GDM1 (cell line): ENCODE results near the gene HDAC9.

Source experiments
- DNase-seq: peaks from one replicate; lab custom pipeline; 2025; lab: John Stamatoyannopoulos, UW

Gene HDAC9

DNA sequence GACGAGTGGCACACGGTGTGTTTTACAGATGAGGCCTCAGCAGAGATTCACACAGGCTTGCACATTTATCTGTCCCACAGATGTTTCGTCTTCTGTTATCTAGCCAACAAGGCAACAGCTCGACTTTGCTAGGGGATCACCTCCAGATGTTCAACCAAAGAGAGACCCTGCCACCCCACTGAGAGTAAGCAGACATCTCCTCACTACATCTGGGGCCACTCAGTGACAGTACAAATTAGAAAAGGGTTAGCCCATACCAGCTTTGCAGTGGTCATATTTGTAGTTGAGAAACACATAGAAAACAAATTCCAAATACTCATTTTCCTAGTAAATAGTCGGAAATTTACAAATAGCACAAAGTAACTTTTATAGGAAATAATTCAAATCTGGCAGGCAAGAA is 164.2 kb downstream of the HDAC9 start:
- no peak for DNase-seq

DNA sequence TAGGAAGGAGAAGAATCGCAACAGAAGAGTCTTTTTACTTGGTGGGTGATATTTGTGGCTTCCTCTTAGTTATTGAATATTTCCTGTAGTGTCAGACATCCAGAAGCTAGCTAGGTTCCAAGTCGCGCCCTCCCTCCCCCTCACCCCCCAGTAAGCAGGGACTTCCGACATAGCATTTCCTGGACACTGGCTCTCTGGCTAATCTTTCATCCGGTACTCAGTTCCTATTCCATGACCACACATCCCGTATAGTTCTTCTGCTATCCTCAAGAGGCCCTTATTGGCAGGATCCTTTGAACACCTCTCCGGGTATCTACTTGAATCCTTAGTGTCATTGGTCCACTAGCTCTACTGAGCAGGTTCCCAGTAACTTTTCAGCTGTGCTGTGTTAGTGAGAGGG is 167.8 kb downstream of the HDAC9 start:
- no peak for DNase-seq

DNA sequence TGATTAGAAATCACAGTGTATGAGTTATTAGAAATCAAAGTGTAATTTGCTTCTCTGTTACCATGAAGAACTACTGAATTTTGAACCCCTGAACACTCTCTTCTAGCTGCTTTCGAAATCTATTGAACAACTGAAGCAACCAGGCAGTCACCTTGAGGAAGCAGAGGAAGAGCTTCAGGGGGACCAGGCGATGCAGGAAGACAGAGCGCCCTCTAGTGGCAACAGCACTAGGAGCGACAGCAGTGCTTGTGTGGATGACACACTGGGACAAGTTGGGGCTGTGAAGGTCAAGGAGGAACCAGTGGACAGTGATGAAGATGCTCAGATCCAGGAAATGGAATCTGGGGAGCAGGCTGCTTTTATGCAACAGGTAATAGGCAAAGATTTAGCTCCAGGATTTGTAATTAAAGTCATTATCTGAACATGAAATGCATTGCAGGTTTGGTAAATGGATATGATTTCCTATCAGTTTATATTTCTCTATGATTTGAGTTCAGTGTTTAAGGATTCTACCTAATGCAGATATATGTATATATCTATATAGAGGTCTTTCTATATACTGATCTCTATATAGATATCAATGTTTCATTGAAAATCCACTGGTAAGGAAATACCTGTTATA is 170.7 kb downstream of the HDAC9 start:
- DNase-seq = peak; percentile 62

DNA sequence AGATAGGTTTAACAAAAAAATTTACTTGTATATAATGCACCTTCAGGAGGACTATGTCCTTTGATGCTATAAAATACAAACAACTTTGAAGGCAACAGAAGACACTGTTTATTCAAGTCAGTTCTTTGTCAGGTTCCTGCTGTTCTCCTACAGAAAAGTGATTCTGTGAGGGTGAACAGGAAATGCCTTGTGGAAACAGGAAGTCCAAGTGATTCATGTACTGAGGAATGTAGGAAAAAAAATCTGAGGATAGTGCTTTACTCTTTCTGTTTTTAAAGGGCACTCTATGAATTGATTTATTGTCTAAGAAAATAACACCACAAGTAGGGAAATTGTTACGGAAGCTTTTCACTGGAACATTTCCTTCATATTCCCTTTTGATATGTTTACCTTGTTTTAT is 171.9 kb downstream of the HDAC9 start:
- DNase-seq = no peak

DNA sequence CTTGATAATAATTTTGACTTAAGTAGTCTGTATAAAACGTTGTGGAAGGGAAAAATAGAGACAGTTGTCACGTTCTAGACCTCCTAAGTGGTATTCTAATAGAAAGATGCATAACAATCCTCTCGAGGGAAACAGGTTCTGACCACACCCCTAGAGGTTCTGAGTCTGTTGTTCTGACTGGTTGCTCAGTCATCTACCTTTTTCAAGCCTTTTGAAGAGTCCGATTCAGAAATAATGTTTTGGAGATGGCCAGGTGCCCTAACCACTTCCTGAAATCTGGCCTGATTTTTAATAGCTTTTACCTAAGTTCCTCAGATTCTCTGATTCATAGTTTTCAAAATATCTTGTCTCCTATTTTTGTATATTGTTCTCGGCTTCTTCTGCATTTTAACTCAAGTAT is 175.6 kb downstream of the HDAC9 start:
- DNase-seq = no peak

DNA sequence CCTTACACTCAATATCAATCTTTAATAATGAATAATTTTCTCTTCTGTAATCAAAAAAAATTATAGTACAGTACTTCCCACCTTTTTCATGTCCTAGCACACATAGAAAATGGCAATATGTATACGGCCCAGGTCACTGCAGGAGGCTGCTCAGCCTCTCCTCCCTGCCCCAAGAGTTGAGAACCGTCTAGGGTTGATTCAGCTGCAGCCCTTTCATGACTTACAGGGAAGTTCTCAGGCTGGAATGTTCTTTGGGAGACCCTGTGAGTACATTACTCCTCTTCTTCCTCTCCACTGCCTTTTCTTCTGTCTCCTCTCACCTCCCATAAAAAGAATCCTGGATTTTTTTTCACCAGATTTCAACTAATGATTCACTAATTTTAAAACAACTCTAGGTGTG is 180.0 kb downstream of the HDAC9 start:
- no peak for DNase-seq

DNA sequence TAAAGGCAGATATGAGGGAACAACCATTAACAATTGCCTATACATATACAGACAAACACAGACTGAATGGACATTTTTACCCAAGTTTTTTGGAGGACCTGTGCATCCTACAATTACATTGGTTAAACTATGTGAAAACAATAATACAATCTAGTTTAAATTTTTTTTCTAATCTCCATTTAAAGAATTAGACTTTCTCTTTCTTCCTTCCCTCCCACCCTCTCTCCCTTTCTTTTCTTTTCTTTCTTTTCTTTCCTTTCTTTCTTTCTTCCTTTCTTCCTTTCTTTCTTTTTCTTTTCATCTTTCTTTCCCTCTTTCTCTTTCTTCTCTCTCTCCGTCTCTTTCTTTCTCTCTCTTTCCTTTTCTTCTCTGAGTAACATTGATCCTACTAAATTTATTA is 183.7 kb downstream of the HDAC9 start:
- no peak for DNase-seq

DNA sequence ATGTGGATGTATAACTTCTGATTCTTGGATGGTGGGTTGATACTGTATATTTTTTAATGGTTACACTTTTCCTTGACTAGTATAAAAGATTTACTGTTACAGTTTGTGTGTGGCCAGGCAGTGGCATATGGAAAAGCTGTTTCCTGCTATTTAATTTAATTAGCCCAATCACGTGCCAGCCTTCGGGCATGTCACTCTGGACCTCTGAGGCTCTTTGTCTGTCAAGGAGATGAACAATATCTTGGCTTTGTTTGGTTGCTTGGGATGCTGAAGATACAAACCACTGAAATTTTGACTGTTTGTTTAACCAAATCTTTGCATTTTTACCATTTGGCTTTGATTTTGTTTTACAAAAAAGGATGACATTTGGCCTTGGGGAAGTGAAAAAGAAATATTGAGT is 185.0 kb downstream of the HDAC9 start:
- no peak for DNase-seq

DNA sequence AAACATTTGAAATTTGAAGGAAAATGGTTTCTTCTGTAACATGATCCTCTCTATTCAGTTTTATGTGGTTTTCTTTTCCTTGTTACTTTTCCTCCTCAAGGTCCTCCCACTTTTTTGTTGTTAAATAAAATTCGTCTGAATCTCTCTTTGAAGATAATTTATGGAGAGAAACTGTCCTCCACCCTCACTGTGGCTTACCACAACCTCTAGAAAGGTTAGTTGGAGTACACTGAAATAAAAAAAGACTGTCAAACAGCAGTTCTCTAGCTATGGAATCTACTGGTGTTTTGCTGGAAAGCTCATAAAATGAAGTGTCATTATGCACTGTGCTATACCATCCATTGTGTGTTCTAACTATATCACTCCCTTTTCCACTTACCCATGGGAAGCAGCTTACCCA is 189.4 kb downstream of the HDAC9 start:
- no peak for DNase-seq

DNA sequence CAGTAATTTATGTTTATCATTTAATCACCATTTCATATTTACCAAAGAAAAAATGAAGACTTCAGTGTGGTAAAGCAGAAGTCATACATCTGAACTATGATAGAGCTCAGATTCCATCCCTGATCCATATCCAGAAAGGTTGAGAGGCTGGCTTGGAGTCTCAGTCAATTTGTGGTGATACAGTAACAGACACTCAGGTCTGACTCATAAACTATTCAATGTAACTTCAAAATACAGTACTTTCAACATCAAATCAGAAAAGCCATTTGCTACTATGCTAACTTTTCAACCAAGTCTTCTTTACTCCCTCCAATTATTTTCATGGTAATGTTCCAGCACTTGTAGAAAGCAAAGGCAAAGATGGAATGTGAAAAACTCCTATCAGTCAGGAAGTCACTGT is 190.4 kb downstream of the HDAC9 start:
- no peak for DNase-seq

DNA sequence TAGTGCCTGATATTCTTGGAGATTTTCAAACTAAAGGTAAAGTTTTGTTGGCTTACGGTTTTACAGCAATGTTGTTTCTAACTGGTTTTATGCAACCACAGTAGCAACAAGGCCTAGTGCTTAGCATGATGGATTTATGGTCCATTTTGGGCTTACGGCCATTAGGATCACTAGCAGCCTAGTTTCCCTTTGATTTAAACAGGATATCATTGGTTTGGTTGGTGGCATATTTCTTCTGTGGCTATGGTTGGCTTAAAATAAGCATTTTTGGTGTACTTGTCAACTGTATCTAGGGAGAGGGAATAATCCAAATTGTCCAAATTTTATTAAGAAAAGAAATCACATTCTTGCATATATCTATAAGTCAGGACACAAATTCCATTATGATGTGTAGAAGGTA is 194.0 kb downstream of the HDAC9 start:
- no peak for DNase-seq

DNA sequence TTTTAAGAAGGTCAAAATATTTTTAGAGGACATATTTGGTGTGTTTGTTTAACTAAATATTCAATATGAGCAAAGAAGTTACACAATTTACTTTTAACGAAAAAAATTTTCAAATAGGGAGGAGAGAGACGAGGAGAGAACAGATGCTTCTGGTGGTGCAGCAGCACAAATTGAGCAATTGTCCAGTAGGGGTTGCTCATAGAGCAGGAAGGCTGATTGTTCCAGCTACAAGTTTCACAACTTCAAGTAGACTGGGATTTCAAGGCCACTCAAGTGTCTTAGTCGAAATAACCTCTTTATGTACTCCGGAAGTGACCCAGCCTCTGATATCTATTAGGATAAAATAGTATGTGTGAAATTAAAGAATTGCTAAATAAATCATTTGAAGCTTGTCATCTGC is 197.9 kb downstream of the HDAC9 start:
- no peak for DNase-seq

DNA sequence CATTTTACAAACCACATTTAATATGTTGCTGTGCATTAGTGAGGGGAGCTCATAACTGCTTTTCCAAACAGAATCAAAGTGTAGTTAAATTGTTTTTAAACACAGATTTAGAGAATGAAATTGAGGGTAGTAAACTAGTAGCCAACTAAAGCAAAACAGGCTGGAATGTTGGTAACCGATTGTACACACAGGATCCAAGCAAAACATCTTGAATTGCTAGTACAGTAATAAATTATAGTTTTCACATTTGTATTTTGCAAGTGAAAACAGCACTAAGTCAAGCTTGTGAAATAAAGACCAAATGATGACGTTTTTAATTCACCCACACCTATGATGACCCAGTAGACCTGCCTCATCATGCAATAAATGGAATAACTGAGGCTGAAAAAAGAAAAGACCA is 198.3 kb downstream of the HDAC9 start:
- no peak for DNase-seq

DNA sequence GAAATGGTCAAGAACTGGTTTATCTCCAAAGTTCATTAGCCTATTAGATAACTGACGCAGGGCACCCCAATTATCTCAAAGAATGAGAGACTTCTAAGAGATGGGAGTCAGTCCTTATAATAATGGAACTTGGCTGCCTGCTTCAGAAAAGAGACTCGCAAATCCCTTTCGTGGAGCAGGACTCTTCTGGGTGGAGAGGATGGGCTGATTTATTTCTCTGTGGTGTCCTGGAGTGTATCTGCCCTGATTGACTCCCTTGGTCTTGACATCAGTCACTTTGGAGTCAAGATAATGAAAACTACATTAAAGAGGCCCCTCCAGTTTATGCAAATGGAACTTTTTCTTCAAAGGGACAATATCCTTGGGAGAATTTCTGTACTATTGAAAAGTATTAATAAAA is 198.9 kb downstream of the HDAC9 start:
- DNase-seq = no peak

DNA sequence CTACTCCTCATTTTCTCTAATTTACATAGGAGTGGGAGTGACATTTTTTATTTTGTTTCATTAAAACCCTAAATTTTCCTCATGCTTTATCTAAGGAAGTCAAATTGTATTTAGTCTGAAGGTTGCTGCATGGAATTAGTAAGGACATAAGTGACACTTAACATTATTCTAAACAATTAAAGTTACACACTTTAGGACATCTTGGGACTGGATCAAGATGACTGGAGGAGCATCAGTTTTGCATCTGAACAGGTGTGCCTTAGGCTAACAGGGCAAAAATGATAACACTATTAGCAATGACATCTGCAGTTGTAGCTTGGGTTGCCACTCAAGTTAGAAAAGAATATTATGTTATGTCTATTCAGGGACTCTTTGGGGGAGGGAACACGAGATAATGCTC is 199.4 kb downstream of the HDAC9 start:
- no peak for DNase-seq

DNA sequence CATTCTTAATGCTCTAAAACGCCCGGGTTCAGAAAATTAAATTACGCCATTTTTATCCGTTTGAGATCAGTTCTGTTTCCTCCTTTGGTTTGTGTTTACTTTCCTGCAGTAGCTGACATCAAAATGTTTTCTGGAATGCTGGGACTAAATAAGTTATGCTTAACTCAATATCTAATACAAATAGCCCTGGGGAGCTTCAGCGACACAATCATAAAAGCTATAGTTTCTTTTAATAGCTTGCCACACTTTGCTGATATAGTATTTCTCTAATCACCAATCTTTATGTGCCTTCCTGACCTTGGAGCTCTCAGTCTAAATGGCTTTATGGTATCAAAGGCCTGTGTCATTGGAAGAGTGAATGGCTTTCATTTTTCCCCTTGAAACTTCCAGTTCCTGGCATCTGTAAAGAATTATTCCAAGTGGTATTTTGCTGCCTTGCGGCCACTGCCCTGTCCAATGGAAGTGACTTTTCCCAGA is 202.7 kb downstream of the HDAC9 start:
- DNase-seq = no peak

DNA sequence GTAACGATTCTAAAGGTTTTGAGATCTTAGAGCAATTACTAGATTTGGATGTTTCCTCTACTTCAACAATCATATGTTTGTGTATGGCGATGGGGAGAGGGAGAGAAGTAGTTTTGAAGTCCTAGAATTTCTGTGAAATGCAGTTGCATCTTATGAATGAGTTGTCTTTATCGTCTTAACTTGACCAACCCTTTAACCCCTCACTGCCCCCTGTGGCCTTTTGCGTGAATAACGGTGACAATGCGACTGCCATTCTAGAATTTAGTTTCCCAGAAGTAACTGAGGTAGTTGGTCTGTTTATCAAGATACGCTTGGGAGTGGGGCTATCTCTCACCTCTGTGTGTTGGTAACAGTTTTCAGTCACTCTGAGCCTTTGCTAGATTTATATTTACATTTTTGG is 204.6 kb downstream of the HDAC9 start:
- DNase-seq = no peak

DNA sequence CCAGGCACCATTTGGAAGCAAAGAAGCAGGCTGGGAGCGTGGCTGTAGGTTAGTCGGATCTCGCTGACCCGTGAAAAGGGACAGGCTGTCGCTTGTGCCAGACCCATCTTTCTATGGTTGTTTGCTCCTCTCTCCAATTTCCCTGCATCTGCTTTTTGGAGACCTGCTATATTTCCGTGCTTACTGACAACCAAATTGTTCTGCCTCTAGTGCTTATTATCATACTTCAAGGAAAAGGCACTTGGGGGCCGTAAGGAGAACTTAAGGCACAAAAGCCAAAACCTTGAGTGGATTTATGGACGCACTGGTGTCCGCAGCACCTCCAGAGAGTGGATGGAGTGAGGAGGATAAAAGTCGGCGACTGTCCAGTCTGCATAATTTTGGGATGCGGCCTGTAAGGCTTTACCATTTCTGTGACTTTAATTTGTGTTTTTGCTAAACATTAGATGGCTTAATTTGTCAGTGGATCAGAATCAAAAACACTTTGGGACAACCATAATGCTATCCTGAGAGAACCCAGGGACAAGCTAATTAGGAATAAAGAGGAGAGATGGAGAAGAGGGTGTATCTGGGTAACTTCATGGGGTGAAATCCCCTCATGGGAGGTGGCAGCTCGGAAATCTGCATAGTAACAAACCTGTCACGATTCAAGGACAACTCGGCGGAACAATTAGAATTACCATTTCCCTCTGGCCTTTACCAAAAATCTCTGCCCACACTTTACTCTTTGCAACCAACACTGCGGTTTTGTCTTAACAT is 206.7 kb downstream of the HDAC9 start:
- no peak for DNase-seq

DNA sequence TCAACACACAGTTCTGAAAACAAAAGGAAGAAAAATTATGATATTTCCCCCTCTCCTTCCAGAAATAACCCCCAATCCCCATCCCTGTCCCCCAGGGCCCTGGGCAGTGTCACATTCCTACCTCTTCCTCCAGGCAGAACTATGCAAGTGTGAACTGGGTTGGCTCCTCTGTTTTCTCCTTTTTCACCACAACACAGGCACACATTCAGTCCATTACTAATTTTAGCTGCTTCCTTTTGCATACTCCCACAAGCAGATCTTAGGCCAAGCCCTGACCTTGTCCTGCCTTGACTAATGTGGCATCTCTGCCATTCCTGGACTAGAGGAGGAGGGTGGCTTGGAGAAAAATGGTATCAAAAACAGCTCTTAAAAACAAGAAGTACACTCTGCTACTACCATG is 208.1 kb downstream of the HDAC9 start:
- no peak for DNase-seq

DNA sequence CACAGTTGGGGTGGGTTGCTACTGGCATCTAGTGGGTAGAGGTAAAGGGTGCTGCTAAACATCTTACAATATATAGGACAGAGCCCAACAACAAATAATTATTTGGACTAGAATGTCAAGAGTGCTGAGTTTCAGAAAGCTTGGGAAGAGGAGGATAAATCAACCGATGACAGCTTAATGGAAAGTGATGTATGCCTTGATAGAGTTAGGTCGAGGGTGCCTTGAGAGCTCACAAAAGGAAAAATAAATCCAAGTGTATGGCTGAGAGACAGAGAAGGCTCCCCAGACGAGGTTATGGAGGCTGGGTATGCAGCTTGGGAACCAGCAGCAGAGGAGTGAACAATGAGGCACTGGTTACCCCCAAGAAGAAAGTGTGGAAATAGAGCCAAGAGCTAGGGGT is 211.1 kb downstream of the HDAC9 start:
- DNase-seq = no peak

DNA sequence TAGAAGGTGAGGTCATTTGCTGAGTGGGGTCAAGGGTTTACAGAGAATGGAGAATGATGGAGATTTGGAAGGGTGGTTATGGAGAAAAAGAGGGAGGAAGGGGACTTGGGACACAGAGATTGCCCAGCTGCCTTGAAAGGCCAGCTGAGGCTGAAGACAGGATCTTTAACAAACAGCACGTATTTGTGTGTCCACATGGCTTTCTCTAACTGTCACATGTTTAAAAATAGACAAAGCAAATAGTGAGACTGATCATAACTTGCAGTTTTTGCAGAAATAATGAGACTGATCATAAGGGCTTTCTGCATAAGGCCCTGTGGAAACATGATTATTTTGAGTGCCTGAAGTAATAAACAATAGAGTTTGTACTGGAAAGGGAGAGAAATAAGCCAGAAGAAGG is 212.7 kb downstream of the HDAC9 start:
- no peak for DNase-seq

DNA sequence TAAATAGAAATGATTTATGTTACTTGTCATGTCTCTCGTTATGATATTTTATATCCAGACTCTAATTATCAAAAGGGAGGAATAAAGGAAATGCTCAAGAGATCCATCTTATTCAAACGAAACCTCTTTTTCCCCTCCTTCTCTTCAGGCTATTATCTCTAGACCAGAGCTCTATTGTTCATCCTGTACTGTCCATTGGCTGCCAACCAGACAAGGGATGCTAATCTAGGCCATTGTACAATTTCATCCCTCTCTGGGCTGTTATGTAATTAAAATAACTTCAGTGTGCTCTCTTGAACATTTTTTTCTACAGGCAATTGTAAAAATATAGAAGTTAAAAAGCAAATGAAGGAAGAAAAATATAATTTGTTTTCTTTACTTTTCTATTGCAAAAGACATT is 220.4 kb downstream of the HDAC9 start:
- no peak for DNase-seq

DNA sequence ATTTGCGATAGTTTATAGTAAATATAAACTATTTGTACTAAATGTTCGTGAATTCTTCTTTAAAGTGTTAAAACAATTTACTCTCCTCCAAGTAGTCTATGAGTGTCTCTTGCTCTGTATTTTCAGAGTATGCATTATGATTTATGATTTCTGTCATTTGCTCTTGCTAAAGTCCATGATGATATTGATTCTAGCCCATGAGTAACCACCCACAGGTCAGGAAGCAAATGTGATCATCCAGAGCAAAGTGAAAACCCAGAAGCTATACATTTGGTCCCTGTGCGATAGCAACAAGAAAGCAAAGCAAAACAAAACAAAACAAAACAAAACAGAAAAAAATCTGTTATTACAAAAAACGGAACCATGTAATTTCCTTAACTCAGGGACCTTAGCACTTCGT is 225.9 kb downstream of the HDAC9 start:
- no peak for DNase-seq

DNA sequence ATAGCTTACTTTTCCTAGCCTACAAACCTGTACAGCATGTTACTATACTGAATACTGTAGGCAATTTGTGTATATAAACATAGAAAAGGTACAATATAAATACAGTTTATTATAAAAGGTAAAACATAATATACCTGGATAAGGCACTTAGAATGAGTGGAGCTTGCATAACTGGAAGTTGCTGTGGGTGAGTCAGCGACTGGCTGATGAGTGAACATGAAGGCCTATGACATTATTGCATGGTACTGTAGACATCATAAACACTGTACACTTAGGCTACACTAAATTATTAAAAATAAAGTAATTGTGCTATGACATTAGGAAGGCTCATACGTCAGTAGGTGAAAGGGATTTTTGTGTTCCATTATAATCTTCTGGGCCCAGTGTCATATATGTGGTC is 228.8 kb downstream of the HDAC9 start:
- DNase-seq = no peak
